Measurements from ENCODE around the gene STAT1. TPM values are rescaled to one million over a fixed set of nuclear protein-coding genes. Genes with fewer than 3 reads are reported as not detected.
"Not testable (repeated sequence)": the region's sequence is repeated elsewhere in the genome, so short reads cannot be mapped to it uniquely, and the experiment has no call there.

The STAT1 gene
- total RNA-seq, 1 donor from 2014 or later: 12.4 TPM

- Mint-ChIP-seq H3K36me3 (ENCODE audit: unreplicated experiment) (no peaks in the 10 kb centered on the region), H3K27me3 (ENCODE audit: unreplicated experiment) (no peaks in the 10 kb centered on the region), H3K4me3 (ENCODE audit: unreplicated experiment) (no peak overlapping the region), H3K27ac (ENCODE audit: unreplicated experiment) (no peak overlapping the region), H3K9me3 (ENCODE audit: unreplicated experiment) (peaks cover 2% of the 10 kb centered on the region), H3K4me1 (ENCODE audit: low read depth, unreplicated experiment) (peaks cover 6% of the 10 kb centered on the region)
- DNase-seq: no peak
- TF ChIP-seq CTCF (IDR thresholded peaks at IDR 0.05; ENCODE audit: partially characterized antibody, unreplicated experiment): no peak
Measured at GRCh38 chr2:190964170-190964795, 49.7 kb downstream of the STAT1 start.

DNA sequence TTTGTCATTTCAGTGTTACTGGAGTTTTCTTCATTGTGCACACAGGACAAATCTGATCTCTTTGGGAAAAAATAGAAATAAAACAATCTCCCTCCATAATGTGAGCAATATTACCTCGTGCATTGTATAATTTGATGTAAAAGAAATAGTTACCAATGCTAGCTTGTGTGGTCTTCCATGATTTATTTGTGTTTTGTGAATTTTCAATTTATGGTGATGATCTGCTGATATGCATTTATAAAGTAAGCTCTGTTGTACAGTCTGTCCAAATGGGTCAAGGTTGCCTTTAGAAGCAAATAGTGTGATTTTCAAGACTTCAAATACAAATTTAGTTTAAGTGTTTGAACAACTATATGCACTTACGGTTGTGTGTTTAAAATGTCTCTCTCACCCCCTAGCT, 50.9 kb downstream of the STAT1 start:
- no peak overlapping the region for H3K27ac Mint-ChIP-seq (ENCODE audit: unreplicated experiment)
- no peak for TF ChIP-seq CTCF (IDR thresholded peaks at IDR 0.05; ENCODE audit: partially characterized antibody, unreplicated experiment)
- H3K9me3 Mint-ChIP-seq (ENCODE audit: unreplicated experiment): peaks cover 2% of the 10 kb centered on the region
- DNase-seq: no peak
- no peaks in the 10 kb centered on the region for H3K27me3 Mint-ChIP-seq (ENCODE audit: unreplicated experiment)
- no peaks in the 10 kb centered on the region for H3K36me3 Mint-ChIP-seq (ENCODE audit: unreplicated experiment)
- H3K4me3 Mint-ChIP-seq (ENCODE audit: unreplicated experiment): no peak overlapping the region
- H3K4me1 Mint-ChIP-seq (ENCODE audit: low read depth, unreplicated experiment): peaks cover 11% of the 10 kb centered on the region

GRCh38 chr2:190961918-190962487, 52.0 kb downstream of the STAT1 start:
- peaks cover 2% of the 10 kb centered on the region for H3K9me3 Mint-ChIP-seq (ENCODE audit: unreplicated experiment)
- peak overlapping the region; percentile 69 for H3K27ac Mint-ChIP-seq (ENCODE audit: unreplicated experiment)
- no peaks in the 10 kb centered on the region for H3K27me3 Mint-ChIP-seq (ENCODE audit: unreplicated experiment)
- DNase-seq: no peak
- TF ChIP-seq CTCF (IDR thresholded peaks at IDR 0.05; ENCODE audit: partially characterized antibody, unreplicated experiment): no peak
- no peaks in the 10 kb centered on the region for H3K36me3 Mint-ChIP-seq (ENCODE audit: unreplicated experiment)
- peak overlapping the region; percentile 43 for H3K4me3 Mint-ChIP-seq (ENCODE audit: unreplicated experiment)
- H3K4me1 Mint-ChIP-seq (ENCODE audit: low read depth, unreplicated experiment): peaks cover 12% of the 10 kb centered on the region

DNA sequence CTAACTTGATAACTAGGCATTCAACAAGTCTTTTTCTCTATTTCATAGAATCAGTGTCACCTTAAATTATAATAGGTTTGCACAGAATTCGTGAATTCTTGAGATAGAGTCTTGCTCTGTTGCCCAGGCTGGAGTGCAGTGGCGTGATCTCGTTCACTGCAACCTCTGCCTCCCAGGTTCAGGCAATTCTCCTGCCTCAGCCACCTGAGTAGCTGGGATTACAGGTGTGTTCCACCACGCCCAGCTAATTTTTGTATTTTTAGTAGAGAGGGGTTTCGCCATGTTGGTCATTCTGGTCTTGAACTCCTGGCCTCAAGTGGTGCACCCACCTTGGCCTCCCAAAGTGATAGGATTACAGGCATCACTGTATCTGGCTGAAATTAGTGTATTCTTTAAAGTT, 52.9 kb downstream of the STAT1 start:
- H3K36me3 Mint-ChIP-seq (ENCODE audit: unreplicated experiment); H3K4me3 Mint-ChIP-seq (ENCODE audit: unreplicated experiment); H3K27me3 Mint-ChIP-seq (ENCODE audit: unreplicated experiment); H3K27ac Mint-ChIP-seq (ENCODE audit: unreplicated experiment); H3K9me3 Mint-ChIP-seq (ENCODE audit: unreplicated experiment); DNase-seq: not testable (repeated sequence)
- H3K4me1 Mint-ChIP-seq (ENCODE audit: low read depth, unreplicated experiment): peaks cover 12% of the 10 kb centered on the region

DNA sequence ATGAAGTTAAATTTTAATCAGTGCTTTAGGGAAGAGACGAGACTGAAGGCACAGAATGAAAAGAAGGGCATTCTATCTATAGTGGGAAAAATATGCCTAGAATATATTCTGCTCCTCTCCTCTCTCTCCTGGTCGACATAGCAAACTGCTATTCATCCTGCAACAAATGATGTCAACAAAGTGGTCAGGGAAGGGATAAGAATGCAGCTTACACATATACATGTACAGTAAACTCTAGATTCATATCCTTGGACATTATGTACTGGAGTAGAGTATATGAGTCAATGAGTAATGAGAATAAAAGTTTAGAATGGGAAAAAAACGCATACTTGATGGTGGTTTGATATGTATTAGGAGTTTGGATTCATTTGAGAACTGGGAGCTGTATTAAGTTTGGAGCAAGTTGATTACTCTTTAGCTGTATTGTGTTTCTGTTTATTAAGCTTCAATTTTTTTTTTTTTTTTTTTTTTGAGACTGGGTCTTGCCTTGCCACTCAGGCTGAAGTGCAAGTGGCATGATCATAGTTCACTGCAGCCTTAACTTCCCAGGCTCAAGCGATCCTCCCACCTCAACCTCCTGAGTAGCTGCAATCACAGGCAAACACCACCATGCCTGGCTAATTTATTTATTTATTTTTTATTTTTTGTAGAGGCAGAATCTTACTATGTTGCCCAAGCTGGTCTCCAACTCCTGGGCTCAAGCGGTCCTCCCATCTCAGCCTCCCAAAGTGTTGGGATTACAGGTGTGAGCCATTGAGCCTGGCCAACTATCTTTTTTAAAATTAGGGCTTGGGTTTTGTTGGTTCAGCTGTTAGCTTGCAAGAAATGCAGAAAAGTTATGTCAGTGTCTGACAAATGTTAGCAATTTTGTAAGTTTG, 53.8 kb downstream of the STAT1 start:
- Mint-ChIP-seq H3K27me3 (ENCODE audit: unreplicated experiment) (no peaks in the 10 kb centered on the region), H3K27ac (ENCODE audit: unreplicated experiment) (no peak overlapping the region), H3K36me3 (ENCODE audit: unreplicated experiment) (peaks cover 8% of the 10 kb centered on the region), H3K4me1 (ENCODE audit: low read depth, unreplicated experiment) (peaks cover 12% of the 10 kb centered on the region), H3K4me3 (ENCODE audit: unreplicated experiment) (no peak overlapping the region), H3K9me3 (ENCODE audit: unreplicated experiment) (peaks cover 5% of the 10 kb centered on the region)
- no peak for TF ChIP-seq CTCF (IDR thresholded peaks at IDR 0.05; ENCODE audit: partially characterized antibody, unreplicated experiment)
- DNase-seq: no peak
